MM.1S (cell line): ENCODE results near the gene ADAMTS2.

Experiments
- DNase-seq: peaks from one replicate; pipeline ENCODE4 v3.0.0-alpha.2; 2015
- H2AFZ ChIP-seq: fragments of 300-600 bp; sonication (generic); 2 replicates; pipeline ENCODE4 v1.6.0; 2016; ENCODE audit warnings: antibody characterized with exemption, low read length
- H3F3A ChIP-seq: fragments of 300-600 bp; sonication (generic); 2 replicates; pipeline ENCODE4 v1.6.1; 2016; ENCODE audit warnings: mild to moderate bottlenecking, antibody characterized with exemption, low read length, moderate library complexity, mixed read lengths; ENCODE audit not compliant: insufficient read depth
- H3K27ac ChIP-seq: fragments of 300-600 bp; sonication (generic); 2 replicates; pipeline ENCODE4 v1.5.1; 2016; ENCODE audit warnings: mild to moderate bottlenecking, low read length
- H3K27me3 ChIP-seq: fragments of 300-600 bp; sonication (generic); replicated peaks from 2 replicates; pipeline ENCODE4 v1.6.0; 2016; ENCODE audit warnings: low read length; ENCODE audit not compliant: insufficient read depth
- H3K36me3 ChIP-seq: fragments of 300-600 bp; sonication (generic); replicated peaks from 2 replicates; pipeline ENCODE4 v1.6.1; 2016; ENCODE audit warnings: mild to moderate bottlenecking, low read length, mixed read lengths; ENCODE audit not compliant: insufficient read depth
- H3K4me1 ChIP-seq: fragments of 300-600 bp; sonication (generic); 2 replicates; pipeline ENCODE4 v1.6.1; 2016; ENCODE audit warnings: low read length, mixed read lengths
- H3K4me2 ChIP-seq: fragments of 300-600 bp; sonication (generic); 2 replicates; pipeline ENCODE4 v1.6.0; 2016; ENCODE audit warnings: low read depth, low read length
- H3K4me3 ChIP-seq: fragments of 300-600 bp; sonication (generic); 2 replicates; pipeline ENCODE4 v1.5.1; 2016; ENCODE audit warnings: low read length, mixed read lengths
- H3K79me2 ChIP-seq: fragments of 300-600 bp; sonication (generic); 2 replicates; pipeline ENCODE4 v1.6.1; 2016; ENCODE audit warnings: mixed run types, low read length, mixed read lengths
- H3K9ac ChIP-seq: fragments of 300-600 bp; sonication (generic); 2 replicates; pipeline ENCODE4 v1.6.1; 2016; ENCODE audit warnings: low read length, mixed read lengths
- H3K9me2 ChIP-seq: fragments of 300-600 bp; sonication (generic); replicated peaks from 2 replicates; pipeline ENCODE4 v1.6.1; 2016; ENCODE audit warnings: mild to moderate bottlenecking, low read length, mixed read lengths; ENCODE audit not compliant: insufficient read depth
- H3K9me3 ChIP-seq: fragments of 300-600 bp; sonication (generic); replicated peaks from 2 replicates; pipeline ENCODE4 v1.6.1; 2016; ENCODE audit warnings: mild to moderate bottlenecking, low read length, mixed read lengths; ENCODE audit not compliant: insufficient read depth
- H4K20me1 ChIP-seq: fragments of 300-600 bp; sonication (generic); 2 replicates; pipeline ENCODE4 v1.6.1; 2016; ENCODE audit warnings: mild to moderate bottlenecking, low read length, moderate library complexity, mixed read lengths; ENCODE audit not compliant: insufficient read depth
- EZH2 ChIP-seq: fragments of 300-600 bp; sonication (generic); optimal IDR thresholded peaks from 2 replicates; pipeline ENCODE3; 2017; ENCODE audit warnings: low read depth, mild to moderate bottlenecking, antibody characterized with exemption, low read length, mixed read lengths
- EZH2phosphoT487 ChIP-seq: fragments of 300-600 bp; sonication (generic); IDR thresholded peaks from 2 replicates; pipeline ENCODE4 v1.6.1; 2018; ENCODE audit warnings: antibody characterized with exemption, low read length
- TF ChIP-seq, protein P1 (sequence below): fragments of 300-600 bp; sonication (generic); IDR thresholded peaks from 2 replicates; pipeline ENCODE4 v1.5.1; 2016; ENCODE audit warnings: antibody characterized with exemption, low read length, mixed read lengths

The ADAMTS2 gene

GRCh38 chr5:179306191-179307012 lies 38.9 kb downstream of the ADAMTS2 start:
- Histone ChIP-seq H3K36me3 (no peaks in the 10 kb centered on the region), H3K27me3 (peaks cover 2% of the 10 kb centered on the region; the same call in 1 of the 2 replicates), H3K4me2 (no peak overlapping the region), H3K9ac (no peak overlapping the region), H3K9me3 (no peaks in the 10 kb centered on the region), H3F3A (no peaks in the 10 kb centered on the region), H4K20me1 (no peaks in the 10 kb centered on the region), H3K79me2 (no peaks in the 10 kb centered on the region), H2AFZ (no peak overlapping the region), H3K4me1 (no peaks in the 10 kb centered on the region), H3K4me3 (no peak overlapping the region), H3K9me2 (no peaks in the 10 kb centered on the region), H3K27ac (no peak overlapping the region)
- DNase-seq, result no peak
- TF ChIP-seq EZH2phosphoT487 (no peak), EZH2 (no peak)
- TF ChIP-seq, protein P1, sequence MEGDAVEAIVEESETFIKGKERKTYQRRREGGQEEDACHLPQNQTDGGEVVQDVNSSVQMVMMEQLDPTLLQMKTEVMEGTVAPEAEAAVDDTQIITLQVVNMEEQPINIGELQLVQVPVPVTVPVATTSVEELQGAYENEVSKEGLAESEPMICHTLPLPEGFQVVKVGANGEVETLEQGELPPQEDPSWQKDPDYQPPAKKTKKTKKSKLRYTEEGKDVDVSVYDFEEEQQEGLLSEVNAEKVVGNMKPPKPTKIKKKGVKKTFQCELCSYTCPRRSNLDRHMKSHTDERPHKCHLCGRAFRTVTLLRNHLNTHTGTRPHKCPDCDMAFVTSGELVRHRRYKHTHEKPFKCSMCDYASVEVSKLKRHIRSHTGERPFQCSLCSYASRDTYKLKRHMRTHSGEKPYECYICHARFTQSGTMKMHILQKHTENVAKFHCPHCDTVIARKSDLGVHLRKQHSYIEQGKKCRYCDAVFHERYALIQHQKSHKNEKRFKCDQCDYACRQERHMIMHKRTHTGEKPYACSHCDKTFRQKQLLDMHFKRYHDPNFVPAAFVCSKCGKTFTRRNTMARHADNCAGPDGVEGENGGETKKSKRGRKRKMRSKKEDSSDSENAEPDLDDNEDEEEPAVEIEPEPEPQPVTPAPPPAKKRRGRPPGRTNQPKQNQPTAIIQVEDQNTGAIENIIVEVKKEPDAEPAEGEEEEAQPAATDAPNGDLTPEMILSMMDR, result no peak

- Histone ChIP-seq H3F3A (no peaks in the 10 kb centered on the region), H3K9me3 (no peaks in the 10 kb centered on the region), H3K4me2 (no peak overlapping the region), H4K20me1 (no peaks in the 10 kb centered on the region), H3K4me1 (no peaks in the 10 kb centered on the region), H3K79me2 (no peaks in the 10 kb centered on the region), H3K27ac (no peak overlapping the region), H3K4me3 (no peak overlapping the region), H2AFZ (no peak overlapping the region), H3K36me3 (no peaks in the 10 kb centered on the region), H3K9ac (no peak overlapping the region), H3K9me2 (no peaks in the 10 kb centered on the region), H3K27me3 (peaks cover 6% of the 10 kb centered on the region; the same call in 1 of the 2 replicates)
- no peak for DNase-seq
- TF ChIP-seq, protein P1, result no peak
- no peak for TF ChIP-seq EZH2phosphoT487
- no peak for TF ChIP-seq EZH2
Observed at GRCh38 chr5:179304871-179305270, 40.4 kb downstream of the ADAMTS2 start.

DNA sequence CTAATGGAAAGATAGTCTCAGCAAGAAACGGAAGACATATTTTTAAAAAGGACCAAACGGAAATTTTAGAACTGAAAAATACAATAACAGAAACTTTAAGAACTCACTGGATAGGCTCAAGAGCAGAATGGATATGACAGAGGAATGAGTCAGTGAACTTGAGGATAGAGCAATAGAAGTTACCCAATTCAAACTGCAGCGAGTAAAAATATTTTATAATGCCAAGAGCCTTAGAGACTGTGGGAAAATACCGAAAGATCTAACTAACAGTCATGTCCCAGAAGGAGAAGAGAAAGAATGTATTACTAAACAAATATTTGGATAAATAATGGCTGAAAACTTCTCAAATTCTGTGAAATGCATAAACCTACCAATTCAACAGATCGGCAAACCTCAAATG lies 40.8 kb downstream of the ADAMTS2 start:
- H2AFZ ChIP-seq, result no peak overlapping the region
- no peaks in the 10 kb centered on the region for H3K79me2 ChIP-seq
- H3K4me3 ChIP-seq, result no peak overlapping the region
- TF ChIP-seq, protein P1, result no peak
- TF ChIP-seq EZH2phosphoT487 (no peak), EZH2 (no peak)
- no peak overlapping the region for H3K27ac ChIP-seq
- no peak overlapping the region for H3K4me2 ChIP-seq
- no peaks in the 10 kb centered on the region for H3K9me2 ChIP-seq
- no peaks in the 10 kb centered on the region for H3K4me1 ChIP-seq
- H3F3A ChIP-seq, result no peaks in the 10 kb centered on the region
- no peak for DNase-seq
- H3K9ac ChIP-seq, result no peak overlapping the region
- H3K9me3 ChIP-seq, result no peaks in the 10 kb centered on the region
- no peaks in the 10 kb centered on the region for H3K36me3 ChIP-seq
- H4K20me1 ChIP-seq, result no peaks in the 10 kb centered on the region
- H3K27me3 ChIP-seq, result peaks cover 6% of the 10 kb centered on the region; the same call in 1 of the 2 replicates
